ENCODE measurements around the gene SMYD2. TPM values are rescaled to one million over a fixed set of nuclear protein-coding genes. Genes with fewer than 3 reads are reported as not detected.
A peak's percentile ranks its signal among the peaks of the same experiment; 100 is the strongest.

Gene SMYD2
- total RNA-seq, 2 donors from 2014 or later: 13.8 to 22.4 TPM

- Histone ChIP-seq H3K36me3 (ENCODE audit: control insufficient read depth, insufficient read depth, low read length) (no peaks in the 10 kb centered on the region), H3K9ac (ENCODE audit: extremely low read depth, low read length, poor library complexity, severe bottlenecking) (no peak overlapping the region), H3K27ac (ENCODE audit: low read depth, low read length) (no peak overlapping the region), H3K4me1 (ENCODE audit: control insufficient read depth, insufficient read depth, low read length) (peaks cover 4% of the 10 kb centered on the region), H3K9me3 (ENCODE audit: control insufficient read depth, low read length) (no peaks in the 10 kb centered on the region), H3K4me3 (ENCODE audit: low read length) (no peak overlapping the region), H3K27me3 (ENCODE audit: control insufficient read depth, insufficient read depth, low read length, poor library complexity, severe bottlenecking) (no peaks in the 10 kb centered on the region)
- Mint-ChIP-seq H3K27me3 (ENCODE audit: insufficient read depth) (peaks cover 6% of the 10 kb centered on the region), H3K36me3 (ENCODE audit: low read depth) (peaks cover 6% of the 10 kb centered on the region), H3K4me3 (no peak overlapping the region), H3K4me1 (peaks cover 30% of the 10 kb centered on the region), H3K9me3 (no peaks in the 10 kb centered on the region), H3K27ac (no peak overlapping the region)
- no peak for TF ChIP-seq CTCF (conservative IDR thresholded peaks at IDR 0.05)
- 78 to 85% methylated on average over 8 to 10 of the region's 10 CpGs for WGBS, 2 experiments (ENCODE audit: insufficient coverage in 1 of 2, insufficient read length in 1 of 2)
- DNase-seq: peak; percentile 83
These were observed 31.6 kb downstream of the SMYD2 start for GRCh38 chr1:214312530-214313051.

- Mint-ChIP-seq H3K4me1 (peaks cover 41% of the 10 kb centered on the region), H3K9me3 (no peaks in the 10 kb centered on the region), H3K27ac (no peak overlapping the region), H3K27me3 (ENCODE audit: insufficient read depth) (peaks cover 8% of the 10 kb centered on the region), H3K4me3 (no peak overlapping the region), H3K36me3 (ENCODE audit: low read depth) (peaks cover 15% of the 10 kb centered on the region)
- Histone ChIP-seq H3K27ac (ENCODE audit: low read depth, low read length) (no peak overlapping the region), H3K9ac (ENCODE audit: extremely low read depth, low read length, poor library complexity, severe bottlenecking) (no peak overlapping the region), H3K4me3 (ENCODE audit: low read length) (no peak overlapping the region), H3K27me3 (ENCODE audit: control insufficient read depth, insufficient read depth, low read length, poor library complexity, severe bottlenecking) (no peaks in the 10 kb centered on the region), H3K36me3 (ENCODE audit: control insufficient read depth, insufficient read depth, low read length) (peaks cover 15% of the 10 kb centered on the region), H3K4me1 (ENCODE audit: control insufficient read depth, insufficient read depth, low read length) (peaks cover 8% of the 10 kb centered on the region), H3K9me3 (ENCODE audit: control insufficient read depth, low read length) (no peaks in the 10 kb centered on the region)
- TF ChIP-seq CTCF (conservative IDR thresholded peaks at IDR 0.05): no peak
- peak; percentile 32 for DNase-seq
- WGBS, 2 experiments (ENCODE audit: insufficient coverage in 1 of 2, insufficient read length in 1 of 2): 73 to 91% methylated on average over 4 to 5 of the region's 5 CpGs
These were observed 33.4 kb downstream of the SMYD2 start for GRCh38 chr1:214314178-214314843.

GRCh38 chr1:214316593-214316992, 35.6 kb downstream of the SMYD2 start:
- H3K4me3 ChIP-seq (ENCODE audit: low read length): no peak overlapping the region
- no peak overlapping the region for H3K4me3 Mint-ChIP-seq
- H3K27me3 Mint-ChIP-seq (ENCODE audit: insufficient read depth): peaks cover 8% of the 10 kb centered on the region
- H3K9me3 Mint-ChIP-seq: no peaks in the 10 kb centered on the region
- no peak for TF ChIP-seq CTCF (conservative IDR thresholded peaks at IDR 0.05)
- 50 to 70% methylated on average over 5 of the region's 5 CpGs for WGBS, 2 experiments (ENCODE audit: insufficient coverage in 1 of 2, insufficient read length in 1 of 2)
- H3K27ac Mint-ChIP-seq: peak overlapping the region; percentile 71
- peaks cover 36% of the 10 kb centered on the region for H3K4me1 Mint-ChIP-seq
- peaks cover 37% of the 10 kb centered on the region for H3K36me3 ChIP-seq (ENCODE audit: control insufficient read depth, insufficient read depth, low read length)
- H3K9me3 ChIP-seq (ENCODE audit: control insufficient read depth, low read length): no peaks in the 10 kb centered on the region
- peaks cover 8% of the 10 kb centered on the region for H3K4me1 ChIP-seq (ENCODE audit: control insufficient read depth, insufficient read depth, low read length)
- no peaks in the 10 kb centered on the region for H3K27me3 ChIP-seq (ENCODE audit: control insufficient read depth, insufficient read depth, low read length, poor library complexity, severe bottlenecking)
- H3K9ac ChIP-seq (ENCODE audit: extremely low read depth, low read length, poor library complexity, severe bottlenecking): no peak overlapping the region
- H3K27ac ChIP-seq (ENCODE audit: low read depth, low read length): no peak overlapping the region
- DNase-seq: peak; percentile 90
- H3K36me3 Mint-ChIP-seq (ENCODE audit: low read depth): peaks cover 22% of the 10 kb centered on the region

All from endodermal cell (in vitro differentiated cells).